K562 (cell line): ENCODE results near the gene RNASE2. TPM values are rescaled to one million over a fixed set of nuclear protein-coding genes. Genes with fewer than 3 reads are reported as not detected.

Source experiments
- ATAC-seq: fragments of 200-7000 bp; cut with Tn5 transposase; 3 replicates; pipeline ENCODE4 v1.9.1; 2020; ENCODE audit warnings: moderate library complexity
- BruUV-seq: library from RNA; stranded (reverse); fragments of 400-500 nt; replicated peaks from 2 replicates; lab custom pipeline; 2021; lab: Mats Ljungman, UMichigan
- CTCF ChIA-PET: fragments of 300-600 bp; formaldehyde crosslinking; extraction: SDS; loops from one replicate; lab custom pipeline; 2021; ENCODE audit warnings: low intra/inter-chr PET ratio; lab: Yijun Ruan, JAX
- POLR2A ChIA-PET: fragments of 300-600, 350-650 bp; sonication (Branson Sonifier 250); formaldehyde crosslinking; extraction: SDS; loops from one replicate; lab custom pipeline; 2021; ENCODE audit warnings: antibody characterized with exemption, inconsistent platforms; lab: Yijun Ruan, JAX
- DNase-seq, 4 experiments: peaks; one replicate each; pipeline versions ENCODE4 v3.0.0 to v3.0.0-alpha.2; 2011 to 2018; ENCODE audit warnings: low spot score in 3 of 4, mixed read lengths in 3 of 4; ENCODE audit errors: extremely low read depth in 1 of 4
- FAIRE-seq: peaks from 2 replicates; lab custom pipeline; 2011; peaks lifted over from hg19 to GRCh38; lab: Jason Lieb, UNC
- H2AFZ ChIP-seq: 2 replicates; pipeline ENCODE4 v1.6.0; 2011; ENCODE audit warnings: low read depth, low read length, control low read depth, inconsistent platforms
- H3K27ac ChIP-seq: fragments of 200-600 bp; 3 replicates; pipeline ENCODE4 v1.8.0; 2011; ENCODE audit warnings: low read depth, mild to moderate bottlenecking, control low read depth, inconsistent platforms, low read length, moderate library complexity, mixed read lengths; ENCODE audit errors: extremely low read depth
- H3K27me3 ChIP-seq, 2 experiments: fragments of 300-600 bp in 1 of 2; 2 replicates in 1 of 2; 3 replicates in 1 of 2; pipeline versions ENCODE4 v1.6.0 to v1.8.0; 2011; ENCODE audit warnings: inconsistent platforms in 2 of 2, low read length in 2 of 2, mild to moderate bottlenecking in 1 of 2, mixed read lengths in 1 of 2, moderate library complexity in 1 of 2; ENCODE audit not compliant: control insufficient read depth in 2 of 2, insufficient read depth in 2 of 2
- H3K36me3 ChIP-seq: fragments of 300-600 bp; 3 replicates; pipeline ENCODE4 v1.8.0; 2011; ENCODE audit warnings: mild to moderate bottlenecking, low read length, inconsistent platforms; ENCODE audit not compliant: control insufficient read depth, insufficient read depth
- H3K4me1 ChIP-seq, 2 experiments: fragments of 200-600 bp in 1 of 2; replicated peaks in 1 of 2; 2 replicates in 1 of 2; 3 replicates in 1 of 2; pipeline versions ENCODE4 v1.5.1 to v1.8.0; 2011; ENCODE audit warnings: inconsistent platforms in 2 of 2, low read length in 2 of 2, mild to moderate bottlenecking in 1 of 2, mixed read lengths in 1 of 2, moderate library complexity in 1 of 2; ENCODE audit not compliant: control insufficient read depth in 2 of 2, insufficient read depth in 2 of 2
- H3K4me2 ChIP-seq: 2 replicates; pipeline ENCODE4 v1.6.1; 2011; ENCODE audit warnings: low read length, control low read depth, inconsistent platforms, mixed read lengths; ENCODE audit not compliant: insufficient read depth
- H3K4me3 ChIP-seq: fragments of 200-600 bp; sonication (generic), shearing (Covaris generic); 2 replicates; pipeline ENCODE4 v1.5.1; 2016; ENCODE audit warnings: control low read depth, inconsistent platforms
- H3K79me2 ChIP-seq: fragments of 200-600 bp; 3 replicates; pipeline ENCODE4 v1.8.0; 2011; ENCODE audit warnings: low read length, inconsistent platforms; ENCODE audit not compliant: control insufficient read depth, insufficient read depth
- H3K9ac ChIP-seq, 2 experiments: 2 replicates each; pipeline versions ENCODE4 v1.6.0 to v1.6.1; 2011; ENCODE audit warnings: low read depth in 2 of 2, low read length in 2 of 2, control low read depth in 1 of 2, inconsistent platforms in 1 of 2, mild to moderate bottlenecking in 1 of 2, mixed read lengths in 1 of 2; ENCODE audit not compliant: insufficient read depth in 1 of 2
- H3K9me1 ChIP-seq: one replicate; pipeline ENCODE4 v1.6.0; 2011; ENCODE audit warnings: inconsistent platforms, mild to moderate bottlenecking, low read length, moderate library complexity; ENCODE audit not compliant: control insufficient read depth, insufficient read depth
- H3K9me3 ChIP-seq: replicated peaks from 2 replicates; pipeline ENCODE4 v1.5.1; 2011; ENCODE audit warnings: low read depth, low read length, inconsistent platforms; ENCODE audit not compliant: control insufficient read depth, insufficient read depth
- H4K20me1 ChIP-seq: replicated peaks from 2 replicates; pipeline ENCODE4 v1.6.1; 2011; ENCODE audit warnings: low read length, inconsistent platforms, mixed read lengths; ENCODE audit not compliant: control insufficient read depth, insufficient read depth
- BMI1 ChIP-seq: fragments of 150-350 bp; IDR thresholded peaks from 2 replicates; pipeline ENCODE4 v1.6.1; 2014; ENCODE audit warnings: low read length
- ETS2 ChIP-seq: IDR thresholded peaks from 2 replicates; pipeline ENCODE4 v1.6.1; 2016; ENCODE audit warnings: borderline replicate concordance, missing genetic modification characterization, mild to moderate bottlenecking, moderate library complexity, missing compliant biosample characterization; ENCODE audit not compliant: poor library complexity, severe bottlenecking
- PREB ChIP-seq: sonication (generic); formaldehyde crosslinking; IDR thresholded peaks from 2 replicates; pipeline ENCODE4 v1.8.1; 2023; ENCODE audit warnings: mild to moderate bottlenecking, missing genetic modification reagents
- PTRF ChIP-seq: fragments of 450-650 bp; IDR thresholded peaks from 2 replicates; pipeline ENCODE4 v1.6.1; 2016; ENCODE audit warnings: mild to moderate bottlenecking, missing genetic modification characterization, missing compliant biosample characterization
- SMC3 ChIP-seq: conservative IDR thresholded peaks from 2 replicates; pipeline ENCODE4 v1.6.1; 2011; ENCODE audit warnings: low read depth, low read length, improper control_type of control experiment; ENCODE audit not compliant: insufficient read depth
- TRIM28 ChIP-seq: fragments of 450-650 bp; IDR thresholded peaks from 2 replicates; pipeline ENCODE4 v1.6.1; 2017
- ZNF277 ChIP-seq: fragments of 250-450 bp; sonication (Bioruptor Pico); IDR thresholded peaks from 2 replicates; pipeline ENCODE4 v1.8.0; 2022; ENCODE audit warnings: inconsistent platforms, mild to moderate bottlenecking, moderate library complexity, borderline replicate concordance
- ZNF518B ChIP-seq: fragments of 250-450 bp; sonication (Bioruptor Pico); IDR thresholded peaks from 2 replicates; pipeline ENCODE4 v1.5.0; 2021; ENCODE audit warnings: mild to moderate bottlenecking, moderate library complexity
- ZNF609 ChIP-seq: sonication (generic); formaldehyde crosslinking; IDR thresholded peaks from 2 replicates; pipeline ENCODE4 v1.8.1; 2023; ENCODE audit warnings: missing genetic modification reagents, mild to moderate bottlenecking, borderline replicate concordance
- WGBS: fragments of 100-300 bp; shearing (Covaris generic); methylation state at CpG from one replicate; pipeline ENCODE4 v1.1.6; 2016; ENCODE audit warnings: low coverage, mixed read lengths; ENCODE audit not compliant: insufficient coverage; ENCODE audit errors: missing lambda C conversion rate; 5-methylcytosine and 5-hydroxymethylcytosine counted together
- in situ Hi-C: fragments of 300-500 bp; cut with MboI; formaldehyde crosslinking; loops from 4 replicates; pipeline ENCODE4 v1.15.0; 2018; ENCODE audit warnings: inconsistent platforms, mixed read lengths
- intact Hi-C: fragments of 100-400 bp; cut with micrococcal nuclease; formaldehyde crosslinking; loops from 2 replicates; pipeline ENCODE4 v1.14.2; 2022
- polyA plus RNA-seq, 8 experiments: library from polyadenylated mRNA; depleted of rRNA in 4 of 8; stranded (reverse) in 5 of 8; unstranded in 3 of 8; fragments of >200 nt; fragmentation: Nextera tagmentation in 2 of 8; fragmentation: Illumina TruSeq in 1 of 8; extraction: Ambion mirVana in 2 of 8; extraction: Trizol in 1 of 8; gene quantifications; 2 replicates each; pipeline versions ENCODE4 v1.2.1 to v1.2.3, GENCODE V29; 2011 to 2014; ENCODE audit warnings: inconsistent platforms in 1 of 8, missing spikeins in 1 of 8
- total RNA-seq, 7 experiments: library from RNA; depleted of rRNA in 6 of 7; stranded (reverse); fragments of >200 nt in 6 of 7; fragmentation: Illumina TruSeq in 2 of 7; extraction: Trizol in 2 of 7; gene quantifications; 2 replicates each; pipeline versions ENCODE4 v1.2.1 to v1.2.3, GENCODE V29; 2011 to 2021; ENCODE audit warnings: low replicate concordance in 1 of 7

The RNASE2 gene
- total and polyA plus RNA-seq, 9 of the 15 experiments (the other 6 are each of a cell fraction or from before 2014, with no cell fraction given) = not detected

- TF ChIP-seq ZNF518B = no peak
Measured at GRCh38 chr14:20999591-20999990, 44.3 kb downstream of the RNASE2 start (continued).

- POLR2A ChIA-PET = interaction anchor here (1.1 kb wide), 1 partner anchor 11 kb away, joined by 3 read pairs; no protein-coding TSS in a partner anchor
- H2AFZ ChIP-seq = no peak overlapping the region
- no peak for DNase-seq
- ATAC-seq = peak; percentile 55; the same call in 2 of the 3 replicates
- WGBS = 30% methylated on average over 7 of the region's 7 CpGs
- no peak overlapping the region for H3K27ac ChIP-seq
- in situ Hi-C loops = no loop called here
- no peaks in the 10 kb centered on the region for H3K9me3 ChIP-seq
- H3K4me3 ChIP-seq = no peak overlapping the region
- intact Hi-C loops = no loop called here
- H3K9ac ChIP-seq = no peak overlapping the region; a peak in 1 of 4 replicates
- no peak overlapping the region for H3K4me2 ChIP-seq
- CTCF ChIA-PET = interaction anchor here (0.6 kb wide), 1 partner anchor 39 kb away, joined by 3 read pairs; no protein-coding TSS in a partner anchor
- peaks cover 5 to 17% of the 10 kb centered on the region in 2 experiments; a peak in 3 of 5 replicates for H3K4me1 ChIP-seq
- H3K9me1 ChIP-seq = no peaks in the 10 kb centered on the region
- FAIRE-seq = no peak
- no peaks in the 10 kb centered on the region for H3K27me3 ChIP-seq
- BruUV-seq = no TSS peak
- no peaks in the 10 kb centered on the region for H3K79me2 ChIP-seq
- no peaks in the 10 kb centered on the region for H4K20me1 ChIP-seq
- peaks cover 5% of the 10 kb centered on the region; the same call in 1 of the 3 replicates for H3K36me3 ChIP-seq
- no peak for TF ChIP-seq ETS2
- no peak for TF ChIP-seq BMI1
- TF ChIP-seq PREB (CRISPR knock-in tag) = no peak
- no peak for TF ChIP-seq SMC3
- TF ChIP-seq PTRF = no peak
- no peak for TF ChIP-seq ZNF609
- no peak for TF ChIP-seq TRIM28
- TF ChIP-seq ZNF277 (CRISPR knock-in tag) = no peak
Measured at GRCh38 chr14:21001218-21001617, 45.9 kb downstream of the RNASE2 start.
